SHP77 (cell line): ENCODE measurements around the gene LHX4.

ENCODE experiments used
- DNase-seq, 2 experiments: peaks; one replicate each; lab custom pipeline; 2025; lab: John Stamatoyannopoulos, UW

The LHX4 gene

DNA sequence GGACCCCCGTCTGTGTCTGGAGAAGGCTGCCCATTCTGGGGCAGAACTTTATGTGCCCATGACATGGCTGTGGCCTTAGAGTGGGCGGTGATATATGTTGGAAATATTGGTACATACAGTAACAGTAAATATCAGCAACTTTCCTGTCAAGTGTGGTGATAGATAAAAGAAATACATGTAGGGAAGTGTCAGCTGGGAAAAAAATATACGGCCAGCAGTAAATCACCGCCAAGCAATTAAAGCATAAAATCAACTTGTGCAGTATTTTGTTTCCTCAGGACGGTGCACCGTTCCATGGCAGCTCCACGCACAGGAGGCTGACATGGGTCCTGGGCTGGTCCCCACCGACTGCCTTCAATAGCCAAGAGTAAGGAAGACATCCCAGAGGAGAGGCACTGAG is 27.4 kb downstream of the LHX4 start:
- no peak for DNase-seq

DNA sequence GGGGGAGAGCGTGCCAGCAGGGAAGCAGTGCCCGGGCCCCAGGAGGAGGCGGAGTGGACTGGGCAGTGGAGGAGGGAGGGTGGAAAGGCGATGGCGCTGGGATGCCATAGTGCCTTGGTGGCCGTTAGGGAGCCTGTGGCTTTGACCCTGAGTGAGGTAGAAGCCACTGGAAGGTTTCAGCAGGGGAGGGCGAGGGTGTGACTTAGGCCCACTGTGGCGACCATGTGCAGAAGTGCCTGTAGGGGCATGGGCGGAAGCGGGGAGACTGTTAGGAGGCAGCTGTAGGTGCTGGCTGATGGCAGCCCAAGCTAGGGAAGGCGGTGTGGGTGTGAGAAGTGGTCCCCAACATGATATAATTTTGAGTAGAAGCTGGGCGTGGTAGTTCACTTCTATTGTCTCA is 28.2 kb downstream of the LHX4 start:
- no peak for DNase-seq

DNA sequence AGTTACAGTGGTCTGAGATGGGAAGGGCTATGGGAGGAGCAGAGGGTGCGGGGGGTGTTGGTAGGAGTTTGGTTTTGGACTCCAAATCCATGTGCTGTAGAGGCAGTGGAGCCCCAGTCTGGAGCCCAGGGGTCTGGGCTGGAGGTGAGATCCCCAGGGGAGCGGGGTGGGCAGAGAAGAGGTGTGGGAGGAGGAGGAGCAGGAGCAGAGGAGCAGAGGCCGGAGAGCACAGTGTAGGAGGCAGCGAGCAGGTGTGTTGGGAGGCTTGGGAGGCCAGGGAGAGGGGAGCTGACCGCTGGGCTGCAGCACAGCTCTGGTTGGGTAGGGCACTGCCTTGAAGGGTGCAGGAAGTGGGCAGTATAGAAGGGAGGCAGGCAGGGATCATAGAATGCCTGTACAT is 28.9 kb downstream of the LHX4 start:
- no peak for DNase-seq

DNA sequence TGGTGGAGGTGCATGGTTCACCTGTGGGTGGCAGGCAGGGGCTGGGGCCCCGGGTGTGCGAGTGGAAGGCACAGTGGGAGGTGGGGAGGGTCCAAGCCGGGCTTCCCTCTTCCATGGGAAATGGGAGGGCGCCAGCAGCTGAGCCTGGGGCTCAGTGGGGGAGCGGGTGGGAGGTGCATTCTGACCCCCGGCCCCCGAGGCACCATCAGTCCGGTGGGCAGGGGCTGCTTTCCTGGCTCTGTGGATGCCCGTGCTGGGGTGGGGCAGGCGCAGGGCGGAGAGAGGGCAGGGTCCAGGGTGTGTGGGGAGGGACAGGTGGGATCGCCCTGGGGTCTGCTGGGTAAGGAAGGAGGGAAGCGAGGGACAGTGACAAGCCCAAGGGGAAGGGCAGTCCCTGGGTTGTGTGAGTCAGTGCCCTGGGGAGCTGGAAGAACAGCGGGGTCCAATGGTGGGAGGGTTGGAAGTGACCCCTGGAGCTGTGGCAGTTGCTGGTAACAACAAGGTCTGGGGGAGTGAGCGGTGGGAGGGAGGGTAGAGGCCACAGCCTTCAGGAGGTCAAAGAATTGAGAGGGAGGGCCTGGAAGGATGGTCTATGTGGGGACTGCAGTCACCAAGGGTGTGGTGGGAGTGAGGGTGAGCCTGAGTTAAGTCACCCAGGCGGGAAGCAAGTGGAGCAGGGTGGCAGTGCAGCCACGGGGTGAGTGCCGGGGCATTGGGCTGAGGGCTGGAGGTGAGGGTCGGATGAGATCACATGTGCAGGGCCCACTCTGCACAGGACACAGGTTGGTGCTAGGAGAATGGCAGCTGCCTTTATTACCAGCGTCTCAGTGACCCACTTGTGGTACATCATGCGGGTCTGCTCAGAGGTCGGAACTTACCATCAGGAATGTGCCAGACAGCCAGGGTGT is 29.6 kb downstream of the LHX4 start:
- no peak for DNase-seq

DNA sequence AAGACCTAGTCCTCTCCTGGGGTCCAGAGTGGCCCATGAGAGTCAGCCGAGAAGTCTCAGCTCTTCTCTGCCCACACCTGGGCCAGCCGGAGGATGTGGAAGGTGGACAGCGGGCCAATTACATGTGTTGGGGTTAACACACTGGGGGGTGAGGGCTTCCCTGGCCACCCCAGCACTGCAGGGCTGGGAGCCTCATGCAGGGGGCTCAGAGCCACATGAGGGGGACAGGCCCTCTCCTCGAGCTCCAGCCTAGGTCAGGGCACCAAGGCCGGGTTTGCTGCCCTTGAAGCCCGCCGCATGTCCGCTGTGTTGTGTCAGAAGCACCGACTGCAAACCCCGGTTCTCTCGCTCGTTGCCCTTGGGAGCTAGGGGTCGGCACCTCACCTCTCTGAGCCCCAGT is 30.5 kb downstream of the LHX4 start:
- no peak for DNase-seq

DNA sequence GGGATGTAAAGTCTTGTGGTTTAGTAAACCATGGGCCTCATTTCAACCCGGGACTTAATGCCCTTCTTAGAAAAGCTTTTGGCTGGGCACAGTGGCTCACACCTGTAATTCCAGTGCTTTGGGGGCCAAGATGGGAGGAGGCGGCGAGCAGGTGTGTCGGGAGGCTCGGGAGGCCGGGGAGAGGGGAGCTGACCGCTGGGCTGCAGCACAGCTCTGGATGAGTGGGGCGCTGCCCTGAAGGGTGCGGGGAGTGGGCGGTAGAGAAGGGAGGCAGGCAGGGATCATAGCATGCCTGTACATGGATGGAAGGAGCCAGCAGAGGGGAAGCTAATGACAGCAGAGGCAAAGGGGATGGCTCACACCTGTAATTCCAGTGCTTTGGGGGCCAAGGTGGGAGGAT is 31.0 kb downstream of the LHX4 start:
- DNase-seq: no peak

DNA sequence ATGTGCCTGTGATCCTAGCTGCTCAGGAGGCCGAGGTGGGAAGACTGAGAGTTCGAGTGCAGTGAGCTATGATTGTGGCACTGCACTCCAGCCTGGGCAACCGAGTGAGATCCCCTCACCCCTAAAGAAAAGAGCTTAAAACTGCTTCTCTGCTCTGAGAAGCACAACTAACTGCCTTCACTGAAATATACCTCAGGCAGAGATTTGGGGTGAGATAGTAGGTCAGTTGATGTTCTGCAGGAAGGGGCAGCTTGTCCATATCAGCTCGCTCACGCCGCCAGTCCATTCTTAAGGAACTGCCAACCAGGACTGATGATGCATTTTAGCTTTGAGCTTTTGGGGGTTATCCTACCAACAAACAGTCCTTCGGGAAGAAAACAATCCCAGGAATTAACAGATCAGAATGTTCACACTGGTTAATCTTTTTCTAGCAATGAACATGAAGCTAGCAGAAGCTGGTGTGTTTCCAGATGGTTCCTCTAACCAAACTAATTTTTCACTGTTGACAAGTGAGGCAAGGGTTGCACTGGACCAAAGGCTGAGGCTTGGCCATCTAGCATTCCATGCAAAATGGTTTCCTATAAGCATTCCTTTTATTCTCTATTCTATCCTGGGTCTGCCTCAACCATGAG is 31.6 kb downstream of the LHX4 start:
- DNase-seq: no peak

DNA sequence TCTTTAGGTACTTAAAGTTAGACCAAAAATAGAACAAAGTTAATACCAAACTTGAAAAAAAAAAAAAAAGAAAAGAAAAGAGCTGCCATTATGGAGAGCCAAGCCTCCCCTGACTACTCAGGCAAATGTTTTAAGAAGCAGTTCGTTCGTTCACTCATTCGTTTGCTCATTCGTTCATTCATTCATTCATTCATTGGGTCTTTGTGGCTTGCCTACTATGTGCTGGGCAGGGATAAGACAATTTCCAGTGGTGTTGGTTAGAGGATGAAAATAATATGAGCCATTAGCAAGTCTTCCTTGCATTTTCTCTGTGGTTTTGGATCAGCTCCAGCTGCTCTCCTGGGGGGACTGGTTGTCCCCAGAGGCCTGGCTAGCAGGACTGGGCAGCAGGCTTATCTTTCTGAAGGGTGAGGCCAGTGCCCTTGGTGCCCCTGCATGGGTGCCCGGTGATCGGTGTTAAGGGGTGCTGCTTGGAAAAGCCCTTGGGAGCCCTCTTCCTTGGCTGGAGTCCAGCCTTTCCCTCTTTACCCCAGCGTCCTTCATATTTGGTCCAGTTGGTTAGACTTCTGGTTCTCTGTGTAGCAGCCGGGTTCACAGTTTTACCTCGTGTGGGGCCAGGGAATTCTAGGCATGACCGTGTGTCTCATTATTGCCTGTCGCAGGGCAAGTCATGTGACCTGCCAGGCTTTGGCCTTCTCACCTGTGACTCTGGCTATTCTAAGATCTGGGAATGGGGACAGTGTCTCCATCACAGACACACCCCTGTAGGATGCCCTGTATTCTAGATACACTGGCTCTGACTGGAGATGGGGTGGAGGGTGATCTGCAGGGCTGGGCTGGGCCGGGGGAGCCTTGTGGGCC is 32.8 kb downstream of the LHX4 start:
- DNase-seq: no peak

DNA sequence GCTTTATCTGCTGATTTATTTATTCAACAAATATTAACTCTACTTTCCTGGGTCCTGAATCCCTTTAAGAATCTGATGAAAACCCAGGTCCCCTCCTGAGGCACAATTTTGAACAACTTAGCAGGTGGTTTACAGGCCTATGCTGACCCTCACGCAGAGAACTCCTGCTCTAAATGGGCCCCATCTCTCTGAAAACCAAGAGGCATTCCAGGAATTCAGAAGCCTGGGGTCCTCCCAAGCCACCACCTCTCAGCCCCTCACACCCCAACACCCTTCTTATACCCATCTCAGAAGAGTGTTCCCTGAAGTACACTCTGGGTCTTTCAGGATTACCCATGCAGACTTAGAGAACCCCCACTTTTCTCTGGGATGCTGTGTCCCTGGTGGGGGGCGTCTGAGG is 34.5 kb downstream of the LHX4 start:
- no peak for DNase-seq

DNA sequence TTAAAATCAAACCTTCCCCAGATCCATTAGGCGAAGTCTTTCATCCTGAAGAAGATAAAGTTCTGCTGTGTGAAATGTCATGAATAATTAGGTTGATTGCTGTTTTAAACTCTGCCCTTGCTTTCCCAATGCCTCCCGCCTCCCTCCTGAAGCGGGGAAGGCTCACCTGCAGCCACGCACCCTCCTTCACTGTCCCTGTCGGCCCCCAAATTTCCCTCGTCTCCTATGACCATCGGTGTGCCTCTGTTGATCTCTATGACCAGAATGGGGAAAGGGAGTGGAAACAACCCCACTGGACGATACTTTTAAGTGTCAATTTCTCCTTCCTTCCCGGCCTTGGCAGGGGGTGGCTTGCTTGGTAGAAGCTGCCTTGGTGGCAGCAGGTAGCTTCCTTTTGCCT is 35.1 kb downstream of the LHX4 start:
- DNase-seq: no peak

DNA sequence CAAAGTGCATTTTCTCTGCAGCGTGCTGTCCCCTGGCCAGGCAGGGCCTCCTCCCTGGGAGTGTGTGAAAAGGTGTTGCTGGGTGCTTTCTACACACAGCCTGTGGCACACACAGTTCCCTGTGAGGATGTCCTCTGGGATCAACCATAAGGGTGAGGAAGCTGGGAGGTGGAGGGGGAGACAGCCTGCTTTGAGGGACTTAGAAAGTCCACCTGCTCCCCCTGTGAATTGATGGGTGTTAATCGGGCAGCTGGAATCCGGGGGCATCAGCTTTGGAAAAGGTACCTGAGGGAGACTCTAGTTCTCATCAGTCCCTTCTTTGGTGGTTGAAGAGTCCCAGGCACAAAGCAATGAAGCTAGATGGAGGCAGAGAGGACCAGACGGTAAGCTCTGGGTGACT is 35.8 kb downstream of the LHX4 start:
- no peak for DNase-seq

DNA sequence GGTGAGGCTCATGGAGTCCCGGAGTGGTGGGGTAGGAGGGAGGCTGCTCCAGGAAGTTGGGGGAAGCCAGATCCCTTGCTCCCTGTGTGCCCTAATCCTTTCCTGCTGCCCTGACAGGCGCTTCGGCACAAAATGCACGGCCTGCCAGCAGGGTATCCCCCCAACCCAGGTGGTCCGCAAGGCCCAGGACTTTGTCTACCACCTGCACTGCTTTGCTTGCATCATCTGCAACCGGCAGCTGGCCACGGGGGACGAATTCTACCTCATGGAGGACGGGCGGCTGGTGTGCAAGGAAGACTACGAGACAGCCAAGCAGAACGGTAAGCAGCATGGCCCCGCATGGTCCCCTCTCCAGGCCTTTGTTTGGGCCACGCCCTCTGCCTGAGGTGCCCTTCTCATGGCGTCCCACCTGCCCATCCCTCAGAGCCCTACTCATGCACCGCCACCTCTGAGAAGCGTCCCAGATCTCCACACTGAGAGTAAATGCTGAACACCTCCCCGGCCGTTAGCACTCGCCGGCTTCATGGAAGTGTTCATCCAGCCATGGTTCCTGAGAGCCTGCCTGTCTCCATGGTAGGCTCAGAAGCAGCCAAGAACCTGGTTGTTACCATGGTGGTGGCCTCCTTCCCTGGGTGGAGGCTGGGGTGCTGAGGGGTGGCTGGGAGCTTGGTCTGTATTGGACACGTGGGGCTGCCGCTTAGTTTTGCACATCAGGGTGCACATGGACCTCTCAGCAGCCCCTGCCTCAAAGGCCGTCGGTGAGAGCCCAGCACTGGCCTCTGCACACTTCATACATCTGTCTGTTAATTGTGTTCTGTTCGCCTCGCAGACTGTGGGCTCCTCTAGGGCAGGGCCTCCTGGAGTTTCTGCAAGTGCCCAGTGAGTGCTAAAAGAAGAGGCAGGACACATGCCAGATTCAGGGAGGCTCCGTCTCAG is 36.5 kb downstream of the LHX4 start:
- no peak for DNase-seq

DNA sequence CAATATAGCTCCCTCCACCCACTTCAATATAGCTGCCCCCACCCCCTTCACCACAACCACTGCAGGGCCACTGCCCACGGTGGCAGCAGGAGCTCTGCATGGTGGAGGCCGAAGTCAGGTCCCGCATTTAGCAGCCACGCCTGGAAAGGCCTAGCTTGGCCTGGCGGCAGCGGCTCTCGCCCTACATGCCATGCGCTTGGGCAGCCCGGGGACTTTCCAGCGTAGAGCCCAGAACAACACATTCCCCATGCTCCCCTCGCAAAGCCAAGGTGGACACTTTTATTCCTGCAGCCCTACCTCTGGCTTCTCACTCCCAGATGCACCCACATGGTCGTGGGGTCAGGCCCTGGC is 37.1 kb downstream of the LHX4 start:
- no peak for DNase-seq

DNA sequence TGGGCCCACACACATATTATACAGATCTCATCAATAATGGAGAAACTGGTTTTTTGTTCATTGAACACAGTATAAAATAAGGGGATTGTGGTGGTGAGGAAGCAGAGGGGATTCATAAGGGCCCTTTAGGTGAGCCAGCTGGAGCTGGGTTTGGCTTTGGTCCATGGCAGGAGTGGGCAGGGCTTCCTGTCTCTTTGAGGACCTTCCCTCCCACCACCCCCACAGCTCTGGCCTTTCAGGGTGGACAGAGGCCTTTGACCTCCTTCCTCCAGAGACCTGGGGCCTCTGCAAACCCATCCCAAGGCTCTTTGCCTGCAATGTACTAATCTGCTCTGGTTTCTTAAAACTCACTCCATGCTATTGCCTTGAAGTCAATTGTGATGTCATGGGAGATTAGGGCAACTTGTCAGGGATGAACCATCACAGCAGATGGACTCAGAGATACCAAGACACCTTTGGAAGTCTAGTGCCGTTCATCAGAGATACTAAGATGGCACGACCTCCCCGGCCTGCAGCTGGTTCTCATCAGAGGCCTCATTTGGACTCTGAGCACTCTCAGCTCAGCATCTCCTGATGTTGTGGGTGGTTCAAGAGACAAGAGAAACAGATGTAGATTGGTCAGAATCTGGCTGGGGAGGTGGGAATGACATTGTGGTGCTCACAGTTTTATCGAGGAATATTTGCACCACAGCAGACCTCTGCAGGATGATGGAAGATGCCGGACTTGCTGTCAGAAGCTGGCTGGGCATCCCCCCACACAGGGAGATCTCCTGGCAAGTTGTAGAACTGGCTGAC is 37.9 kb downstream of the LHX4 start:
- DNase-seq: no peak

DNA sequence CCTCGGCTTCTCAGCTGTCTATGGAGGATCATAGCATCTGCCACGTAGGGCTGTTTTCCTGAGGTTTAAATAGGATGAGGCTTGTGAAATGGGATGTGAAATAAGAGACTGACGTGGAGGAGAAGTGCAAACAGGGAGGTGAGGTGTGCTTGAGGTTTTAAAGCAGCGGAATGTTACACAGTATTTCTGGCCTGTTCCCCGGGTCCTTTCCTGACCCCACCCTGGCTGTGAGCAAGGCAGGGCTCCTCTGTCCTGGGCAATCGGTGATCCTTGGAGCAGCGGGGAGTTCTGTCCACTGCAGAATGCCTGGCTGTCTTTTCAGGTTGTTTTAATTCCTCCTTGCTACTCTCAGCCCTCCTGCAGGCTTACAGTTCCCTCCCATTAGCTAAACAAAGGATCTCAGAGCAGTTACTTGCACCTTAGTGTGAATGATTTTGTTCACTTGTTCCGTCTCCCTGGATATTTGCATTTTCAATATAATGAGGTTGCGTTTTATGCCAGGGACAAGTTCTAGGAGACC is 38.6 kb downstream of the LHX4 start:
- DNase-seq: no peak

DNA sequence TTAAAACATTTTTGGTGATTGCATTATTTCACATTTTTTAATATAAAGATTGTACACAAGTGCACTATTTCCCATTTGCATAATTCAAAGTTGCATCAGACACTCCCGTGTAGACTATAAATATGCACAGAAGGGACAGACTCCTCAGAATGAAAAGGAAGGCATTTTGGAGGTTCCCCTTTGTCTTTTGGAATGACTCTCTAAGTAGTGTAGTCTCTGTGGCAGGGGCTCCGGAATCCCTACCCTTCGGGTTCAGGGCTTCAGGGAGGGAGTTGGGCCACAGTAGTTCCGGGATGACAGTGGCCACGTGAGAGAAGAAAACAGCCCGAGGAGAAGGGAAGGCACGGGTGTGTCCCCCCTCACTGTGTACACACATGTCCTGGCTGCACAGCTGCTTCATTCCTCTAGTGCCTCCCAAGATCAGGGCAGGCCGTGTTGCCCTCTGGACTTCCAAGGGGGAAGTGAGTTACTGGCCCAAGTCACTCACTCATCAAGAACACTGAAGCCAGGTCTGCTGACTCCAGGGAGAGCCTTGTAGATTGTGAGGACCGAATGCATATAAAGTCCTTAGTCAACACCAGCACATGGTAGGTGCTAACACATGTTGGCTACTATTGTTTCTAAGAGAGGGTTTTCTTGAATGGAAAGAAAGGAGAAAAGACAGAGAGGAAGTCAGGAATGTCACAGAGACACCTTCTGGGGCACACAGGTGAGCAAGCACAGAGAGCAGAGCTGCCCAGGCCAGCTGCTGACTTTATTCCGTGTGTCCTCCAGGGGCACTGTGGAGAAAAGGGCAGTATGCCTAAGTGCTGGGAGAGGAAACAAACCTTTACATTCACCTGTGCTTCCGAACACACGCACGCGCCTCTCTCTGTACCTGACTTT is 39.8 kb downstream of the LHX4 start:
- DNase-seq: peak; percentile 31 to 39

DNA sequence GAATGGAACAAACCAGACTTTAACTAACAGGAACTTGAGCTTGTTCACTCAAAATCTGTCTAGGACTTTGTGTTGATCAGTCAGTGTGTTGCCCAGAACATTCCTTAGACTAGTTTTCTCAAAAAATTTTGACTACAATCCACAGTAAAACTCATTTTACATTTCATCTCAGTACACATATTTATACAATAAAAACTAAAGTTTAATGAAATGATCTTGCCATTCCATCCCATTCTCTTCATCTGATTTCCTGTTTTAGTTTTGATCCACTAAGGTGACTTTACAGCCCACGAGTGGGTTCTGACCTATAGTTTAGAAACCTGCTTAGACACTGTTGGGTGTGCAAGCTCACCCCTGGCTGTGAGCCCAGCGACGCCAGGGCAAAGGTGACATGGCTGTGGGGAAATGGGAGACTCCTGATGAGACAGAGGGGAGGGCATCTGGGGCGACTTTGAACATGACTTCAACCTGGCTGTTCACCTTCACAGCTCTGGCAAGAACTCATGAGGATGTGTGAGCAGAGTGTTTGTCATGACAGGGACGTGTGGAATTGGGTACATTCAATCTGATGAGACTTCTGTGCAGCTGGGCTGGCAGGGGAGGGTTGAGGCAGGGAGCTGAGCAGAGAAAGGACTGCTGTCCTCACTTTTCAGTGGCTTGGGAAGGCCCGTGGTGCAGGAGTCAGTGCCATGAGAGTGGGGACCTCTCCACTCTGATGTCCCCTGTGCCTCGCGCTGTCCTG is 40.6 kb downstream of the LHX4 start:
- no peak for DNase-seq

DNA sequence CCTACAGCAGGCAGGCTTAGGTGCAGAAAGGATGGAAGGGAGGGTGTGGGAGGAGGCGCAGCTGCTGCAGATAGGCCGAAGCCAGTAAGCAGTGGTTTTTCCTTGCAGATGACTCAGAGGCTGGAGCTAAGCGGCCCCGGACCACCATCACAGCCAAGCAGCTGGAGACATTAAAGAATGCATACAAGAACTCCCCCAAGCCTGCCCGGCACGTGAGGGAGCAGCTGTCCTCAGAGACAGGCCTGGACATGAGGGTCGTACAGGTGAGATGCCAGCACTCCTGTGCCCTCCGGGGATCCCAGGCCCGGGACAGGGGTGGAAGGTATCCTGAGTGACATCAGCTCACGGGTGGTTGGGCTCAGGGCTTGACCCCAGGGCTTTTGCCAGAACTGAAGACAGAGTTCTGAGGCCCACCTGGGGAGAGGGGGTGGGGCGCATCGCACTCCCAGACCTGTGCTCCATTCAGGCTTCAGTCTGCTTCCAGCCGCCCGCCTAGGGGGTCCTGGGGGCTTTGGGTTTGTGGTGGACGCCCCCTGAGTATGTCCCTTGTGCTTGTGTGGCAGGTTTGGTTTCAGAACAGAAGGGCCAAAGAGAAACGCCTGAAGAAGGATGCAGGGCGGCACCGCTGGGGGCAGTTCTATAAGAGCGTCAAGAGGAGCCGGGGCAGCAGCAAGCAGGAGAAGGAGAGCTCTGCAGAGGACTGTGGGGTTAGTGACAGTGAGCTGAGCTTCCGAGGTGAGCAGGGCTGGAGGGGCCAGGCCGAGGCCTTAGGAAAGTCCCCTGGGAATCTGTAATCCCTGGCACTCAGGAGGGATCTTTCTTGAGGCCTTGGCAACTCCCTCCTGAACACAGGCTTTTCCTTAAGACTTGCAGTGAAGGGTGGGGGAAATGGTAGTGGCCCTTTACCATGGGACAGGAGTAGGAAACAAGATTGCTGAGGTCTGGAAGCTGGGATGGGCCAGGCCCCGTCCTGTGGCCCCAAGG is 41.5 kb downstream of the LHX4 start:
- no peak for DNase-seq
